ENCODE measurements around the gene TMEM63C.

GRCh38 chr14:77253333-77254190, 72.0 kb downstream of the TMEM63C start:
- TF ChIP-seq EGR1 (IDR thresholded peaks at IDR 0.05; ENCODE audit: low read depth) (no peak), YY1 (IDR thresholded peaks at IDR 0.05; ENCODE audit: extremely low read depth, insufficient replicate concordance, low read depth, low read length) (no peak), CEBPB (IDR thresholded peaks at IDR 0.05; ENCODE audit: low read depth) (no peak), CTCF (IDR thresholded peaks at IDR 0.05 in 2 of 3, conservative IDR thresholded peaks at IDR 0.05 in 1 of 3; ENCODE audit: borderline replicate concordance in 1 of 3, insufficient read depth in 1 of 3, low read depth in 2 of 3, low read length in 2 of 3) (no peak), RAD21 (IDR thresholded peaks at IDR 0.05; ENCODE audit: low read depth) (no peak), TCF7L2 (IDR thresholded peaks at IDR 0.05; ENCODE audit: borderline replicate concordance, extremely low read depth, insufficient read depth, insufficient read length) (no peak), POLR2A (IDR thresholded peaks at IDR 0.05; ENCODE audit: borderline replicate concordance, extremely low read depth, insufficient read depth, insufficient read length) (no peak), ZFX (IDR thresholded peaks at IDR 0.05) (no peak), EZH2 (IDR thresholded peaks at IDR 0.05) (no peak), CBX3 (IDR thresholded peaks at IDR 0.05; ENCODE audit: low read depth) (no peak)
- TF ChIP-seq, protein P1, sequence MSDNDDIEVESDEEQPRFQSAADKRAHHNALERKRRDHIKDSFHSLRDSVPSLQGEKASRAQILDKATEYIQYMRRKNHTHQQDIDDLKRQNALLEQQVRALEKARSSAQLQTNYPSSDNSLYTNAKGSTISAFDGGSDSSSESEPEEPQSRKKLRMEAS (IDR thresholded peaks at IDR 0.05): no peak

Data from HCT116 (cell line).